HepG2 (cell line): ENCODE results near the gene S1PR2. TPM values are rescaled to one million over a fixed set of nuclear protein-coding genes. Genes with fewer than 3 reads are reported as not detected.

Experiments used
- ARNT2 ChIP-seq: sonication (generic); formaldehyde crosslinking; IDR thresholded peaks from 2 replicates; pipeline ENCODE4 v1.8.0; 2022; ENCODE audit warnings: mild to moderate bottlenecking, low read depth, missing genetic modification reagents, moderate library complexity
- BCL6 ChIP-seq: IDR thresholded peaks from 2 replicates; pipeline ENCODE4 v1.6.1; 2016; ENCODE audit warnings: missing genetic modification reagents, missing compliant biosample characterization
- EHMT2 ChIP-seq: fragments of 200-600 bp; sonication (generic); IDR thresholded peaks from 2 replicates; pipeline ENCODE4 v1.7.0; 2017; ENCODE audit warnings: antibody characterized with exemption, low read depth, low read length, borderline replicate concordance
- ETV5 ChIP-seq: IDR thresholded peaks from 2 replicates; pipeline ENCODE4 v1.6.1; 2018; ENCODE audit warnings: missing biosample characterization, missing genetic modification reagents, inconsistent platforms, borderline replicate concordance
- FOXO1 ChIP-seq: sonication (generic); formaldehyde crosslinking; IDR thresholded peaks from 2 replicates; pipeline ENCODE4 v1.4.0; 2020; ENCODE audit warnings: missing genetic modification reagents
- HMG20A ChIP-seq: IDR thresholded peaks from 2 replicates; pipeline ENCODE4 v1.6.1; 2016; ENCODE audit warnings: borderline replicate concordance
- HOXA7 ChIP-seq: sonication (generic); formaldehyde crosslinking; IDR thresholded peaks from 2 replicates; pipeline ENCODE4 v1.8.1; 2022; ENCODE audit warnings: mild to moderate bottlenecking, missing genetic modification reagents, moderate library complexity
- HOXD1 ChIP-seq: sonication (generic); formaldehyde crosslinking; IDR thresholded peaks from 2 replicates; pipeline ENCODE4 v1.5.0; 2020; ENCODE audit warnings: missing genetic modification reagents
- KDM2A ChIP-seq: sonication (generic); formaldehyde crosslinking; IDR thresholded peaks from 2 replicates; pipeline ENCODE4 v1.4.0; 2020; ENCODE audit warnings: low read depth, missing genetic modification reagents, borderline replicate concordance
- POLR2AphosphoS5 ChIP-seq: IDR thresholded peaks from 2 replicates; pipeline ENCODE4 v1.6.1; 2012; ENCODE audit warnings: low read depth, low read length
- SAP130 ChIP-seq: IDR thresholded peaks from 2 replicates; pipeline ENCODE4 v1.6.1; 2016; ENCODE audit warnings: low read depth
- STAG1 ChIP-seq: sonication (generic); formaldehyde crosslinking; IDR thresholded peaks from 2 replicates; pipeline ENCODE4 v1.4.0; 2020; ENCODE audit warnings: missing genetic modification reagents
- ZNF136 ChIP-seq: sonication (generic); formaldehyde crosslinking; IDR thresholded peaks from 2 replicates; pipeline ENCODE4 v1.8.1; 2022; ENCODE audit warnings: low read depth, mild to moderate bottlenecking, moderate library complexity, missing genetic modification reagents
- ZNF543 ChIP-seq: sonication (generic); formaldehyde crosslinking; IDR thresholded peaks from 2 replicates; pipeline ENCODE4 v1.4.0; 2020; ENCODE audit warnings: mild to moderate bottlenecking, missing genetic modification reagents
- ZNF605 ChIP-seq: sonication (generic); formaldehyde crosslinking; IDR thresholded peaks from 2 replicates; pipeline ENCODE4 v1.8.0; 2022; ENCODE audit warnings: mild to moderate bottlenecking, missing genetic modification reagents
- ZNF616 ChIP-seq: sonication (generic); formaldehyde crosslinking; IDR thresholded peaks from 2 replicates; pipeline ENCODE4 v1.5.0; 2020; ENCODE audit warnings: low read depth, mild to moderate bottlenecking, missing genetic modification reagents
- ZNF709 ChIP-seq: sonication (generic); formaldehyde crosslinking; IDR thresholded peaks from 2 replicates; pipeline ENCODE4 v1.5.0; 2020; ENCODE audit warnings: mild to moderate bottlenecking, missing genetic modification reagents
- ZNF775 ChIP-seq: sonication (generic); formaldehyde crosslinking; IDR thresholded peaks from 2 replicates; pipeline ENCODE4 v1.4.0; 2020; ENCODE audit warnings: missing genetic modification reagents, mild to moderate bottlenecking, moderate library complexity, borderline replicate concordance
- polyA plus RNA-seq, 8 experiments: library from polyadenylated mRNA; depleted of rRNA in 3 of 8; stranded (reverse) in 7 of 8; unstranded in 1 of 8; fragments of >200 nt; fragmentation: Illumina TruSeq in 4 of 8; extraction: Trizol in 4 of 8; gene quantifications; 2 replicates each; pipeline versions ENCODE4 v1.2.1 to v1.2.3, GENCODE V29; 2011 to 2016; ENCODE audit warnings: low read depth in 4 of 8, missing spikeins in 1 of 8, mixed read lengths in 1 of 8; ENCODE audit not compliant: insufficient read depth in 1 of 8
- total RNA-seq, 5 experiments: library from RNA; depleted of rRNA; stranded (reverse); fragments of >200 nt; fragmentation: Illumina TruSeq; extraction: Trizol; gene quantifications; 2 replicates each; pipeline ENCODE4 v1.2.3, GENCODE V29; 2016; ENCODE audit warnings: low read depth in 1 of 5
- TF ChIP-seq, protein P1 (sequence below): sonication (generic); formaldehyde crosslinking; IDR thresholded peaks from 2 replicates; pipeline ENCODE4 v1.5.0; 2020; ENCODE audit warnings: mild to moderate bottlenecking, low read depth, missing genetic modification reagents, borderline replicate concordance
- TF ChIP-seq, protein P2 (sequence below): sonication (generic); formaldehyde crosslinking; IDR thresholded peaks from 2 replicates; pipeline ENCODE4 v1.4.0; 2020; ENCODE audit warnings: missing genetic modification reagents
- TF ChIP-seq, protein P3 (sequence below): sonication (generic); formaldehyde crosslinking; IDR thresholded peaks from 2 replicates; pipeline ENCODE4 v1.5.1; 2020; ENCODE audit warnings: missing genetic modification reagents, mild to moderate bottlenecking, borderline replicate concordance
- TF ChIP-seq, protein P4 (sequence below): IDR thresholded peaks from 2 replicates; pipeline ENCODE4 v1.6.1; 2016; ENCODE audit warnings: missing genetic modification reagents, missing compliant biosample characterization
- TF ChIP-seq, protein P5 (sequence below): IDR thresholded peaks from 2 replicates; pipeline ENCODE4 v1.6.1; 2016

S1PR2 gene
- total and polyA plus RNA-seq, 2 of the 13 experiments (the other 11 are each of a cell fraction or from before 2014, with no cell fraction given), result 0.91 to 1.3 TPM

DNA sequence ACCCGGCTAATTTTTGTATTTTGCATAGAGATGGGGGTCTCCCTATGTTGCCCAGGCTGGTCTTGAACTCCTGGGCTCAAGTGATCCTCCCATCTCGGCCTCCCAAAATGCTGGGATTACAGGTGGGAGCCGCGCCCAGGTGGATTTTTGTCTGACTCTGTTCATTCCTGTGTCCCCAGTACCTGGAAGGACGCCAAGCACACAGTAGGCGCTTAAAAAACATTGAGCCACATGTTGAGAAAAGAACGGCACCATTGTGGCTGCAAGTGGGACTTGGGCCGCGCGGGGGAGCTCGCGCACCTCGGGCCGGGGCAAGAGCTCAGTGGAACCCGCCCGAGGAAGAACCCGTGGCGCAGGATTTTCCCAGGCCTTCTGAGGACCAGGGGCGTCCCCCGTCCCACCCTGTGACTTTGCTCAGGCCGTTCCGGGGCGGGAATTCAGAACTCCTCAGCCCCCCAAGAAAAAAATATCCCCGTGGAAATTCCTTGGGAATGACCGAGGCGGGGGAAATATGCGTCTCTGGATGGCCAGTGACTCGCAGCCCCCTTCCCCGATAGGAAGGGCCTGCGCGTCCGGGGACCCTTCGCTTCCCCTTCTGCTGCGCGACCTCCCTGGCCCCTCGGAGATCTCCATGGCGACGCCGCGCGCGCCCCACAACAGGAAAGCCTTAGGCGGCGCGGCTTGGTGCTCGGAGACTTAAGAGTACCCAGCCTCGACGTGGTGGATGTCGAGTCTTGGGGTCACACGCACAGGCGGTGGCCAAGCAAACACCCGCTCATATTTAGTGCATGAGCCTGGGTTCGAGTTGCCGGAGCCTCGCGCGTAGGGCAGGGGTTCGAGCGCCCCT lies 38.4 kb upstream of the S1PR2 start (continued):
- TF ChIP-seq EHMT2 (no peak), HOXA7 (CRISPR knock-in tag) (no peak), ZNF775 (peak; percentile 16; the same call in 1 of the 2 replicates), ZNF605 (CRISPR knock-in tag) (peak; percentile 61; the same call in 1 of the 2 replicates), ZNF543 (CRISPR knock-in tag) (no peak), SAP130 (CRISPR knock-in tag) (peak; percentile 59), ZNF136 (CRISPR knock-in tag) (peak; percentile 54; the same call in 1 of the 2 replicates), BCL6 (0 out of 2 replicates have a peak, but pooled peaks have one; percentile 20), HOXD1 (CRISPR knock-in tag) (no peak), KDM2A (CRISPR knock-in tag) (peak; percentile 84), STAG1 (CRISPR knock-in tag) (peak; percentile 91), POLR2AphosphoS5 (no peak), ETV5 (CRISPR knock-in tag) (0 out of 2 replicates have a peak, but pooled peaks have one; percentile 19), FOXO1 (CRISPR knock-in tag) (0 out of 2 replicates have a peak, but pooled peaks have one; percentile 22), ZNF709 (CRISPR knock-in tag) (0 out of 2 replicates have a peak, but pooled peaks have one; percentile 27), HMG20A (CRISPR knock-in tag) (0 out of 2 replicates have a peak, but pooled peaks have one; percentile 23), ARNT2 (CRISPR knock-in tag) (no peak), ZNF616 (CRISPR knock-in tag) (no peak)
- TF ChIP-seq, protein P1, sequence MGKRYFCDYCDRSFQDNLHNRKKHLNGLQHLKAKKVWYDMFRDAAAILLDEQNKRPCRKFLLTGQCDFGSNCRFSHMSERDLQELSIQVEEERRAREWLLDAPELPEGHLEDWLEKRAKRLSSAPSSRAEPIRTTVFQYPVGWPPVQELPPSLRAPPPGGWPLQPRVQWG, result no peak
- TF ChIP-seq, protein P2, sequence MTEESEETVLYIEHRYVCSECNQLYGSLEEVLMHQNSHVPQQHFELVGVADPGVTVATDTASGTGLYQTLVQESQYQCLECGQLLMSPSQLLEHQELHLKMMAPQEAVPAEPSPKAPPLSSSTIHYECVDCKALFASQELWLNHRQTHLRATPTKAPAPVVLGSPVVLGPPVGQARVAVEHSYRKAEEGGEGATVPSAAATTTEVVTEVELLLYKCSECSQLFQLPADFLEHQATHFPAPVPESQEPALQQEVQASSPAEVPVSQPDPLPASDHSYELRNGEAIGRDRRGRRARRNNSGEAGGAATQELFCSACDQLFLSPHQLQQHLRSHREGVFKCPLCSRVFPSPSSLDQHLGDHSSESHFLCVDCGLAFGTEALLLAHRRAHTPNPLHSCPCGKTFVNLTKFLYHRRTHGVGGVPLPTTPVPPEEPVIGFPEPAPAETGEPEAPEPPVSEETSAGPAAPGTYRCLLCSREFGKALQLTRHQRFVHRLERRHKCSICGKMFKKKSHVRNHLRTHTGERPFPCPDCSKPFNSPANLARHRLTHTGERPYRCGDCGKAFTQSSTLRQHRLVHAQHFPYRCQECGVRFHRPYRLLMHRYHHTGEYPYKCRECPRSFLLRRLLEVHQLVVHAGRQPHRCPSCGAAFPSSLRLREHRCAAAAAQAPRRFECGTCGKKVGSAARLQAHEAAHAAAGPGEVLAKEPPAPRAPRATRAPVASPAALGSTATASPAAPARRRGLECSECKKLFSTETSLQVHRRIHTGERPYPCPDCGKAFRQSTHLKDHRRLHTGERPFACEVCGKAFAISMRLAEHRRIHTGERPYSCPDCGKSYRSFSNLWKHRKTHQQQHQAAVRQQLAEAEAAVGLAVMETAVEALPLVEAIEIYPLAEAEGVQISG, result peak; percentile 48; the same call in 1 of the 2 replicates
- TF ChIP-seq, protein P3, sequence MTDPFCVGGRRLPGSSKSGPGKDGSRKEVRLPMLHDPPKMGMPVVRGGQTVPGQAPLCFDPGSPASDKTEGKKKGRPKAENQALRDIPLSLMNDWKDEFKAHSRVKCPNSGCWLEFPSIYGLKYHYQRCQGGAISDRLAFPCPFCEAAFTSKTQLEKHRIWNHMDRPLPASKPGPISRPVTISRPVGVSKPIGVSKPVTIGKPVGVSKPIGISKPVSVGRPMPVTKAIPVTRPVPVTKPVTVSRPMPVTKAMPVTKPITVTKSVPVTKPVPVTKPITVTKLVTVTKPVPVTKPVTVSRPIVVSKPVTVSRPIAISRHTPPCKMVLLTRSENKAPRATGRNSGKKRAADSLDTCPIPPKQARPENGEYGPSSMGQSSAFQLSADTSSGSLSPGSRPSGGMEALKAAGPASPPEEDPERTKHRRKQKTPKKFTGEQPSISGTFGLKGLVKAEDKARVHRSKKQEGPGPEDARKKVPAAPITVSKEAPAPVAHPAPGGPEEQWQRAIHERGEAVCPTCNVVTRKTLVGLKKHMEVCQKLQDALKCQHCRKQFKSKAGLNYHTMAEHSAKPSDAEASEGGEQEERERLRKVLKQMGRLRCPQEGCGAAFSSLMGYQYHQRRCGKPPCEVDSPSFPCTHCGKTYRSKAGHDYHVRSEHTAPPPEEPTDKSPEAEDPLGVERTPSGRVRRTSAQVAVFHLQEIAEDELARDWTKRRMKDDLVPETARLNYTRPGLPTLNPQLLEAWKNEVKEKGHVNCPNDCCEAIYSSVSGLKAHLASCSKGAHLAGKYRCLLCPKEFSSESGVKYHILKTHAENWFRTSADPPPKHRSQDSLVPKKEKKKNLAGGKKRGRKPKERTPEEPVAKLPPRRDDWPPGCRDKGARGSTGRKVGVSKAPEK (CRISPR knock-in tag), result no peak
- TF ChIP-seq, protein P4, sequence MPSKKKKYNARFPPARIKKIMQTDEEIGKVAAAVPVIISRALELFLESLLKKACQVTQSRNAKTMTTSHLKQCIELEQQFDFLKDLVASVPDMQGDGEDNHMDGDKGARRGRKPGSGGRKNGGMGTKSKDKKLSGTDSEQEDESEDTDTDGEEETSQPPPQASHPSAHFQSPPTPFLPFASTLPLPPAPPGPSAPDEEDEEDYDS (CRISPR knock-in tag), result no peak
- TF ChIP-seq, protein P5, sequence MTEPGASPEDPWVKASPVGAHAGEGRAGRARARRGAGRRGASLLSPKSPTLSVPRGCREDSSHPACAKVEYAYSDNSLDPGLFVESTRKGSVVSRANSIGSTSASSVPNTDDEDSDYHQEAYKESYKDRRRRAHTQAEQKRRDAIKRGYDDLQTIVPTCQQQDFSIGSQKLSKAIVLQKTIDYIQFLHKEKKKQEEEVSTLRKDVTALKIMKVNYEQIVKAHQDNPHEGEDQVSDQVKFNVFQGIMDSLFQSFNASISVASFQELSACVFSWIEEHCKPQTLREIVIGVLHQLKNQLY, result 0 out of 2 replicates have a peak, but pooled peaks have one; percentile 37
